GM12801 (cell line): ENCODE measurements around the gene TMEM86B.

Experiments
- CTCF ChIP-seq: IDR thresholded peaks from one replicate; pipeline ENCODE4 v1.5.1; 2011; ENCODE audit warnings: control low read depth; ENCODE audit not compliant: insufficient read length; ENCODE audit errors: extremely low read depth

The TMEM86B gene

GRCh38 chr19:55270172-55270942 lies 41.8 kb upstream of the TMEM86B start:
- no peak for TF ChIP-seq CTCF

- TF ChIP-seq CTCF = no peak
Measured at GRCh38 chr19:55269299-55269698, 40.7 kb upstream of the TMEM86B start.

- no peak for TF ChIP-seq CTCF
Measured at GRCh38 chr19:55266840-55267239, 38.3 kb upstream of the TMEM86B start.

- TF ChIP-seq CTCF = no peak
Measured at GRCh38 chr19:55266404-55266803, 37.8 kb upstream of the TMEM86B start.

- no peak for TF ChIP-seq CTCF
Measured at GRCh38 chr19:55265723-55266386, 37.3 kb upstream of the TMEM86B start.

- no peak for TF ChIP-seq CTCF
Measured at GRCh38 chr19:55265173-55265572, 36.6 kb upstream of the TMEM86B start.

- no peak for TF ChIP-seq CTCF
Measured at GRCh38 chr19:55264531-55264930, 36.0 kb upstream of the TMEM86B start.
